ENCODE results near the gene IL17B.

Gene IL17B

DNA sequence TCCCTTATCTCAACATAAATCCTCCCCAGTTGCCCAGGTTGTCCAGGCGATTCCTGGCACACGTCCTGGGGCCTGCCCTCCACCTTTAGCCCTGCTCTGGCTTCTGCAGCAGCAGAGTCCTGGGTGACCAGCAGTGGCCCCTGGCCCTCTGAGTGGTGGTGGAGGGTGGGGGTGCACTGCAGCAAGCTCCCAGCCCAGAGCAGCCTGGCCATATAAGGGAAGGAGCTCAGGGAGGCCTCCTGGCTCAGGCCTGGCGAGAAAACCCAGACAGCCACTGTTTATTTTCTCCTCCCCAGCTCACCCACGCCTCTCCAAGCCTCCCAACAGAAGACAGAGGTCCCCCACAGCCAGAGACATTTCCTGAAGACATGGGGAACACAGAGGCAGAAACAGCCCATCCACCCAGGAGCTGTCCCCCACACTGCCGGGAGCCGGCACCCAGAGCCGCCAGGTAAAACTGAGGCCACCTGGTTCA lies 44.7 kb upstream of the IL17B start:
- no peak for DNase-seq (ENCODE audit: low spot score)
- TF ChIP-seq, protein P1, sequence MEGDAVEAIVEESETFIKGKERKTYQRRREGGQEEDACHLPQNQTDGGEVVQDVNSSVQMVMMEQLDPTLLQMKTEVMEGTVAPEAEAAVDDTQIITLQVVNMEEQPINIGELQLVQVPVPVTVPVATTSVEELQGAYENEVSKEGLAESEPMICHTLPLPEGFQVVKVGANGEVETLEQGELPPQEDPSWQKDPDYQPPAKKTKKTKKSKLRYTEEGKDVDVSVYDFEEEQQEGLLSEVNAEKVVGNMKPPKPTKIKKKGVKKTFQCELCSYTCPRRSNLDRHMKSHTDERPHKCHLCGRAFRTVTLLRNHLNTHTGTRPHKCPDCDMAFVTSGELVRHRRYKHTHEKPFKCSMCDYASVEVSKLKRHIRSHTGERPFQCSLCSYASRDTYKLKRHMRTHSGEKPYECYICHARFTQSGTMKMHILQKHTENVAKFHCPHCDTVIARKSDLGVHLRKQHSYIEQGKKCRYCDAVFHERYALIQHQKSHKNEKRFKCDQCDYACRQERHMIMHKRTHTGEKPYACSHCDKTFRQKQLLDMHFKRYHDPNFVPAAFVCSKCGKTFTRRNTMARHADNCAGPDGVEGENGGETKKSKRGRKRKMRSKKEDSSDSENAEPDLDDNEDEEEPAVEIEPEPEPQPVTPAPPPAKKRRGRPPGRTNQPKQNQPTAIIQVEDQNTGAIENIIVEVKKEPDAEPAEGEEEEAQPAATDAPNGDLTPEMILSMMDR (IDR thresholded peaks at IDR 0.05; ENCODE audit: borderline replicate concordance, control extremely low read depth, extremely low read depth, insufficient read depth, missing control alignments), result no peak
- in situ Hi-C loops (cut with MboI; ENCODE audit: low sequenced_read_pairs, unreplicated experiment), result no loop called here

DNA sequence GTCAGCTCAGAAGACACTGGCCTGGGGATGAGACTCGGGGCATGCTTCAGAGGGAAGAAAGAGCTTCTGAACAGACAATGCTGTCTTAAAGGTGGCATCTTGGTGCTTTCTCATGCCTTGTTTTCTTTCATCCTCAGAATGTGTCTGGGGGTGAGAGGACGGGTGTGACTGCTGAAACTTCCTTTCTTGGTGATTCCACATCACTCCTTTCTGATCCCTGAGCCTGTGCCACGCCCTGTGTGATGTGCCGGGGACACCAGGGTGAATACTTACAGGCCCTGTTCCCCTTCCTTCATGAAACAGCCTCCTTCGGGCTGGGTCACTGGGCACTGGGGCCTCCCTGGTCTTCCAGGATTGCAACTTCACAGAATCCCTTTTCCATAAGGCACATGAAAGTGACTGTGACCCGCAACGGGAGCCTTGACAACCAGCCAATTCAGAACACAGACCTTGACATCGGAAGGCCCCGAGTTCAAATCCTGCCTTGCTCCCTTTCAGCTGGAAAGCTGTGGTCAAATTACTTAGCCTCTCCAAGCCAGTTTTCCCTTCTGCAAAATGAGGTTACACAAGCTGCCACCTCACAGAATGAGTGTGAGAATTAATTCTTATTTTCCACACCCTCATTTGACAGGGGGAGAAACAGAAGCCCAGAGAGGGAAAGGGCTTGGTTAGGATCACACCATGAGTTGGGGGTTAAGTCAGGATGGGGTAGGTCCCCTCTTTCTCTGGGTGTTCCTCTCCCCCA lies 44.1 kb upstream of the IL17B start:
- in situ Hi-C loops (cut with MboI; ENCODE audit: low sequenced_read_pairs, unreplicated experiment), result no loop called here
- no peak for DNase-seq (ENCODE audit: low spot score)
- TF ChIP-seq, protein P1 (IDR thresholded peaks at IDR 0.05; ENCODE audit: borderline replicate concordance, control extremely low read depth, extremely low read depth, insufficient read depth, missing control alignments), result no peak

DNA sequence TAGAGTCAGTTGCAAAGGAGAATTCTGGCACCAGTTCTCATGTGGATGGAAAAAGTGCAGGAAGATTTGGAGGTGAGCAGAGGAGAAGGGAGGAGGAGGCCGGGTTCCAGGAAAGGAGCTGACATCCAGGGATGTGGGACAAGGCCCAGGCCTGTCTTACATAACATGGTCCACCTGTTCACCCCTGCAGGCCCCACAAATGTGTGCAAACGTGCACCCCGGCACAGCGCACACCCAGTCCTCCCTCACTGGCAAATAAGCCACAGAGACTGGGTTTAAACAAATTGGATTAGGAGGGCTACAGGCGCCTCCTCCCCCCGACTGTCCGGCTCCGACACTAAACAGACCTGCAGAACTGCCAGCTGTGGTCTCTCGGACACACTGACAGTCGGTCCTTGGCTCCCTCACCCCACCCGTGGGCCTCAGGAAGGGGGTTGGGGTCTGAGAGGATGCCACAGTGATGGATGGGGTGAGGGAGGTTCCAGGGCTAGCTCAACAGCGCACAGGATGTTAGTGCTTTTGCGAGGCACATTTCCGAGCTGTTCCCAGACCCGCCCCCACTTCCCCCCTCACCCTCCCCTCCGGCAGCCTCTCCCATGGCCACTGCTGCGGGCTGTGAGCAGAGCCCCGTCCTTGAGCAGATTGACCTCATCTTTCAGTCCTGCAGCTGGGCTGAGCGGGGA lies 43.4 kb upstream of the IL17B start:
- DNase-seq (ENCODE audit: low spot score), result no peak
- TF ChIP-seq, protein P1 (IDR thresholded peaks at IDR 0.05; ENCODE audit: borderline replicate concordance, control extremely low read depth, extremely low read depth, insufficient read depth, missing control alignments), result no peak
- in situ Hi-C loops (cut with MboI; ENCODE audit: low sequenced_read_pairs, unreplicated experiment), result no loop called here

DNA sequence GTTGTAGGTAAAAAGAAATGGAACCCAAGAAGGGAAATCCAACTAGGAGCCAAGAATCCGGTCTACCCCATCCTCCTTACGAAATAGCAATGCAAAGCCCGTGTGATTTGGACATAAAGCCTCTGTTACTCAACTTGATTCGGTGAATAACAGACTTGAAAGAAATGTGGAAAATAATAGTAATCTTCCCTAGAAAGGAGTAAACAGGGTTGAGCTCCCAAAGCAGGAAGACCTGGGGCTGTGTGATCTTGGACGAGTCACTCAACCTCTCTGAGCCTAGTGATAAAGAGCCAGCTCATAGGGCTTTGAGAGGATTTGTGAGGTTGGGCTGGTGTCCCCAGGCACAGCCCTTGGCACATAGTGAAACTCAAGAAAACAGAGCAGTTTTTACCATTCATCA lies 42.7 kb upstream of the IL17B start:
- TF ChIP-seq, protein P1 (IDR thresholded peaks at IDR 0.05; ENCODE audit: borderline replicate concordance, control extremely low read depth, extremely low read depth, insufficient read depth, missing control alignments), result no peak
- no peak for DNase-seq (ENCODE audit: low spot score)
- in situ Hi-C loops (cut with MboI; ENCODE audit: low sequenced_read_pairs, unreplicated experiment), result no loop called here

DNA sequence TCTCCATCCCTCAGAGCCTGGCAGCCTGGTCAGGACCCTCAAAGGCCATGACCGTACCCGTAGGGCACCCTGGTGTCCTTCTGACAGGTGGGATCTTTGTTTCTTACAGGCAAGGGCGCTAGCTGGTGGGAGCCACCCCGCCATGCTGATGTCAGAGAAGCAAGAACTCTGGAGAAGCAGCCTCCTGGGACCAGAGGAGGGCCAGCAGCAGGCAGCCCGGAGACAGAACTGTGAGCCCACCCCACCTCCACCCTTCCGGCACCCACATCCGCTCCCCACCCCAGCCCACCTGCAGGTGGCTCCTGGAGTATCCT lies 42.2 kb upstream of the IL17B start:
- TF ChIP-seq, protein P1 (IDR thresholded peaks at IDR 0.05; ENCODE audit: borderline replicate concordance, control extremely low read depth, extremely low read depth, insufficient read depth, missing control alignments), result no peak
- no peak for DNase-seq (ENCODE audit: low spot score)
- in situ Hi-C loops (cut with MboI; ENCODE audit: low sequenced_read_pairs, unreplicated experiment), result no loop called here

DNA sequence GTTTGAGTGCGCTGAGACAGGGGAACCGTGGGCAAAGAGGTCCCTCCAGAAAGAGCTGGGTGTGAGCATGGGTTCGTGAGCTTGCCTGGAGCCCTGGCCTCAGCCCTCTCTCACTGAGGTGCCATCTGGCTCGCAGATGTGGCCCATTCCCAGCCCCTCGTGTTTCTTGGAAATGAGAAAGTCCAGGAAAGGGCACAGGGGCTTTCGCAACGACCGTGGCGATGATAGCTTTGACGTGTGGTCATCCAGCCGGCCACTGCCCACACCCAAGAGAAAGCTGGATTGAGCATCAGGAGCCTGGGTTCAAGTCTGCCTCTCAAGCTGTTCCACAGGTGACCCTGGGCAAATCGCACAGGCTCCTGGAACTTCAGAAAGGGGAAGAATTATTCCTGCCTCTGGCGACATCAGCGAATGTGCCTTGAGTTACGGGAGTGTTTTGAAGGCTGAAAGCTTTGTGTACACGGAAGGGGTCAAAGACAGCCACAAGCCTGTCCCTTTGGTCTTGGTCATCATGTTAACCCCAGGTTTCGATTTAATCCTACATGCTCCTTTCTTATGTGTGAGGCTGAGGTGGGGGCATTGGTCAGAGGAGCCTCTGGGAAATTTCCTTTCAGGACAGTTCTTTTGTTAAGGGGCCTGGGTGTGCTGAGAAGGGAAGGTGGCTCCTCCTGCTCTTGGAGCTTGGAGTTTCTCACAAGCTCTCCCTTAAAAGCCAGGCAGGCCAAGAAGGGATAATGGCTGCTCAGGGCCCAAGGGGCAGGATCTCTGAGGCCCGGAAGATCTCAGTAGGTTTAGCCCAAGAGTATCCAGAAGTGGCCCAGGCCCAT lies 41.7 kb upstream of the IL17B start:
- TF ChIP-seq, protein P1 (IDR thresholded peaks at IDR 0.05; ENCODE audit: borderline replicate concordance, control extremely low read depth, extremely low read depth, insufficient read depth, missing control alignments), result no peak
- in situ Hi-C loops (cut with MboI; ENCODE audit: low sequenced_read_pairs, unreplicated experiment), result no loop called here
- no peak for DNase-seq (ENCODE audit: low spot score)

Data from GM13976 (cell line).